Activated gamma-delta T cell treated with Interleukin-2 at 50 U/mL for 16 hours (primary cell): ENCODE data around the gene MCC.
"Not testable (repeated sequence)": the region's sequence is repeated elsewhere in the genome, so short reads cannot be mapped to it uniquely, and the experiment has no call there.

ENCODE experiments used
- DNase-seq: peaks from one replicate; pipeline ENCODE4 v3.0.0-alpha.2; 2020

MCC gene

GRCh38 chr5:113405530-113405929 is 82.7 kb downstream of the MCC start:
- DNase-seq = no peak

DNA sequence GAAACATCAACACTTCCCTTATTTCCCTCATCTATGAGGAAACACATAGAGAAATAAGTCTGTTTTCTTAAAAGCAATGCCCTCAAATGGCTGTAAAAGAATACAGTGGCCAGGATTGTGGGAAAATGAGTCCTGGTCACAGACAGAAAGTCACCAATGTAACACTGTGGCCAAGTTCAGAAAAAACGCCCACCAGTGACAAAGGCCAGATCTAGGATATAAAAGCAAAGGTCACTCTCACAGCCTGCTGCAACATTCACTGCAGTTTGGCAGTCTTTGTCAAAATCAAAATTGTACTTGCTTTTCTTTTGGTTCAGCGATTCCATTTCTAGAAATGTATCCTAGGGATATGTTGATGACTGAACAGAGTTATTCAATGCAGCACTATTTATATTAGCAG is 84.0 kb downstream of the MCC start:
- no peak for DNase-seq

- DNase-seq = not testable (repeated sequence)
Measured at GRCh38 chr5:113397986-113398385, 90.3 kb downstream of the MCC start.

GRCh38 chr5:113397046-113397445 is 91.2 kb downstream of the MCC start:
- DNase-seq = no peak

DNA sequence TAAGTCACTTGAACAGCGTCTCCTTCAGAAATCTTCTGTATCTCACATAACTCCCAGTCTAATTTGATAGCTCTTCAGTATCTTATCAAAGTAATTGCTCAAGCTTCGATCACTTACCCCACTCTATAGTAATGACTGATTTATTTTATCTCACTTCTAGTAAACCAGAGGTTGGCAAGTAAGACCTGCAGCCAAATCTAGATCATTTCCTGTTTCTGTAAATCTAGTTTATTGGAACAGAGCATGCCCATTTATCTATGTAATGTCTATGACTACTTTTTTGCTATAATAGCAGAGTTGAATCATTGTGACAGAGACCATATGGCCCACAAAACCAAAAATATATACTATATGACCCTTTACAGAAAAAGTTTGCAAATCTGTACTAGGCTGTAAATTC is 93.6 kb downstream of the MCC start:
- no peak for DNase-seq

DNA sequence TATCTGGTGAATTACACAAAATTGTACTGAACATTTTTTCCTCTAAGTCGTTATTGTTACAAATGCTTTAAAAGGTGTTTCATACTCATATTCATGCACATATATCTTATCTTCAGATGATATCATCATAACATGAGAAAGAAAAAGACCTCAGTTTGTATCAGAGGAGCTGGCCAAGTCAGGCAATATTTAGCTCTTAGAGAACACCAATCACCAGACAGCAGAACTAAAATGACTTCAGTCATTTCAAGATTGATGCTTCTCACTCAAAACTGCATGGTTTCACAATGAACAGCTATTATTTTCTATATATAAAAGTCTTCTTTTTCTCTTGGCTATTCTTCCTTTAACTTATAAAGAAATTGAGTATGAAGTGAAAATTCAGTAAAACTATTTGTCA is 98.0 kb downstream of the MCC start:
- DNase-seq = no peak

DNA sequence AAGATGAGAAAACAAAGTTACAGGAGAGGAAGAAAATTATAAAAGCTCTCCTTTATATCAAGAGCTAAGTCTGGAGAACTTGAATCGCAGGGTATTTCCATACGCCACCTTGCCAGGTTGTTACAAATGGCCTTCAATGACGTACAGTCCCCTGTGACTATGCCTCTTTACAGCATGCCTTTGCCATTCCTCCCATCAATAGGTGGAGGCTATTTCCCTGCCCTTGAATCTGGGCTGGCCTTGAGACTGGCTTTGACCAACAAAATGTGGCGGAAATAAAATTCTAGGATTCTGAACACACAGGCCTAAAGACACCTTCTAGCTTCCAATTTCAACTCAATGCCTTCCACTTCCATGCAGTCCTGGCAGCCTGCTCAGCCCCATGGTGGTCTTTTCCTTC is 99.1 kb downstream of the MCC start:
- no peak for DNase-seq

DNA sequence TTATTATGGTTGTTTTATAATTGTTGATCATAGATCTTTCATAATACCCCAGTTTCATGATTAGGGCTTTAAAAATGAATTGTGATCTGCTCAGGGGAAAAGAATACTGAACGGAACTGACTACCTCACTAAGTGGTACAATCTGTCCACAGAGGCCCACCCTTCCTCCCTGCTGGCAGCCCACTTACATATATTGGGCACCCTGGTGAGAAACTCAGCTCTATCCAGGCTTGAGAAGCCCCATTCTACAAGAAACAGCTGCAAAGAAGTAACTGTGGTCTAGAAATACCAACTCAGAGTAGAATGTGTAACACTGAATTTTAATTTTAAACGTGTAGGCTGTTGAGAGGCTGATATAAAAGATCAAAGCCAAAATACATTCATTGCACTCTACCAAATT is 100.4 kb downstream of the MCC start:
- no peak for DNase-seq

- no peak for DNase-seq
Measured at GRCh38 chr5:113384782-113385285, 103.4 kb downstream of the MCC start.

- no peak for DNase-seq
Measured at GRCh38 chr5:113382731-113383130, 105.5 kb downstream of the MCC start.

- DNase-seq = no peak
Measured at GRCh38 chr5:113381791-113382190, 106.5 kb downstream of the MCC start.

GRCh38 chr5:113380807-113381326 is 107.4 kb downstream of the MCC start:
- DNase-seq = no peak

GRCh38 chr5:113379936-113380806 is 108.1 kb downstream of the MCC start:
- no peak for DNase-seq

DNA sequence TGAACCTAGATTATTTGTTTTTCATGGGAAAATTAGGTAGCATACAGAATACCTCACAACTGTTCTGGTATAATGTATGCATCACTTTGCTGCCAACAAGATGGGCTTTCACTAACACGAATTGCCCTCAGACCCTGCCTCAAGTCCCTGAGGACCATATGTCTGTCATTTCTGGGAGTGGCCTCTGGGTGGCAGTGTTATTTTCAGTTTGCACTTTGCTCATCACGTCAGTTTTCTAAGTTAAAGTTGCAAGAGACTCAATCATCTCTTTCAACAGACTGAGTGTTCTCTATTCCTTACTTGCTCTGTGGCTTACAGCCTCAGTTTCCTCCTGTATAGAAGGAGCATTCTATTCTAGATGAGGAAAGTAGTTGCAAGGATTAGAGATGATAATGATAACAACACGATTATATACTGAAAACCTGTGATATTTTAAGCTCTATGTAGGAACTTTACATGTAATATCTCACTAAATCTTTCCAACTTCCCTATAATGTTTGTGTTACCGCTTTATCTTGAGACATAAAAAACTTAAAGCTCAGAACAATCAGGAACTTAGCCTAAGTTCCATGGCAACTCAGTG is 109.2 kb downstream of the MCC start:
- DNase-seq = peak; percentile 49

GRCh38 chr5:113378514-113378913 is 109.7 kb downstream of the MCC start:
- DNase-seq = no peak

DNA sequence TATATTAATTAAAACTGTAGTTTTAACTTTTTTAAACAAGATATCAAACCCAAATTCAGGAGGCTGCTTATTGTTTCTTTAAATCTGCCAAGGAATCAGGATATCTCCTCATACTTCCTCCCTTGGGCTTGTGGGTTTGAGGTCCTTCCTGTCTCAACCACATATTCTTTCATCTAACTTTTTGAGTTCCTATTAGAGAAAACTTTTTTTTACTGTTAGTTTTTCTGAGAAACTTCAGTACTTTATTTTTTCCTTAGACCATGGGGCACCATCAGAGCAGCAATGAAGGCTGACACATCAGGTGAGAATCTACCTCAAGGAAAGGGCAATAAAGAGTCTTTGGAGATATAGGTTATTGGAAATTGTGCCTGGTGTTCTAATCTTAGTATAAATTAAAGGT is 110.2 kb downstream of the MCC start:
- no peak for DNase-seq

DNA sequence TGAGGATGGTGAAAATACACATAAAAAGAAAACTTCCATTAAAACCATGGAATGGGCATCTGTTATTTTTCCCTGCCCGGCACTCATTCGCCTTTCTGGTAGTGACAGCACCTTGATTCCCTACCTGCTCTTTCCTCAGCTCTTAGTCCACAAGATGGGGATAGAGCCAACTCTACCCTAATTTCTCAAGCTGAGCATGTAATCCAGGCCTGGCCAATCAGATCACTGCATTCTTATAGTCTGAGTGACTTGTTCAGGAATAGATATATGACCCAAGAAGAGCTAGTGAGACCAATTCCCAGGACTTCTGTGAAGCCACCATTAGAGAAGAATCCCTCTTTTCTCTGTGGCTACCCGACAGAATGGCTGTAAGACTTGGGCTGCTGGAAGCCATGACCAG is 111.6 kb downstream of the MCC start:
- no peak for DNase-seq

GRCh38 chr5:113375480-113376060 is 112.7 kb downstream of the MCC start:
- DNase-seq = no peak

DNA sequence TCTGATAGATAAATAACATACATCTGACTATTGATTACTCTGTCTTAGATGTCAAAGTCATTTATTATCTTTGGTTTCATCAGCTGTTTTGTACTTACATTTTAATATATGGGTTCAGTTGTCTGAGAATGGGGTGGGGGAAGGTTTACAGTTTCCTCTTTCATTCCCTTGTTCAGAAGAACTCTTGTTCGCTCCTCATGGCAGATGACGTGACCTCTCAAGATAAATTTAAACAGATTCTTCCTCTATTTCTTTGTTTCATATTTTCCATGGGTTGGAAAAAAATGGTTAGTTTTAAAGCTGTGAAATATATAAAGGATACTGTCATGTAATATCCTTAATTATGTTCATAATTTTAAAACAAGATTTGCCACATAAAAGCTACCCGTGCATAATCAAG is 114.8 kb downstream of the MCC start:
- no peak for DNase-seq

DNA sequence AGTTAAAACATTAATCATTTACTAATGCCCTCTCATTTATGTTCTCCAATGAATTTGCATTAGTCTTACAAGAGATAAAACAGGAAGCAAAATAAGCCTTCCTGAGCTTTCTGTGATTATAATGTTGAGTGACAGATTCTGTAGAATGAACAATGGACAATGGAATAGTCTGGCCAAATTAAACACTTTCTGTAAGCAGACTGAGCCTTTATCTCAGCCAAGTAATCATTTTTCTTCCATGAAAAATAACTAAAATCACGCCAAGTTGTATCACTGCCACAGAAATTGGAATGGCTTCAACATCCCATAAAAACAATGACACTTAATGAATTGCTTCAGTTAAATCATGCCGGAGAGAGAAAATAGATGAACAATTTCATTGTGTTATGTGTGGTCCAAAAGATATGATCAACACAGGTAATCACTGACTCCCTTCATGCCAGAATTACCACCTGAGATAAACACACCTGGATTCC is 116.5 kb downstream of the MCC start:
- DNase-seq = no peak

- no peak for DNase-seq
Measured at GRCh38 chr5:113367586-113367985, 120.7 kb downstream of the MCC start.

- no peak for DNase-seq
Measured at GRCh38 chr5:113364466-113364865, 123.8 kb downstream of the MCC start.

DNA sequence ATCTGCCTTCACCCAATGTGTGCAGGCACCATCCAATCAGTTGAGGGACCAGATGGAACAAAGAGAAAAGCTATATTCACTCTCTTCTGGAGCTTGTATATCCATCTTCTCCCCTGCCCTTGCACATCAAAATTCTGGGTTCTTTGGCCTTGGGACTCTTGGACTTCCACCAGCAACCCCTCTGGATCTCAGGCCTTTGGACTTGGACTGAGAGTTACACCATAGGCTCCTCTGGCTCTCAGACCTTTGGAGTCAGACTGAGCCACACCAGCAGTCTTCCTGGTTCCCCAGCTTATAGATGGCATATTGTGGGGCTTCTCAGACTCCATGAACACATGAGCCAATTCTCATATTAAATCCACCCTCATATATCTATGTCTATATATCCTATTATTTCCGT is 126.6 kb downstream of the MCC start:
- no peak for DNase-seq

- no peak for DNase-seq
Measured at GRCh38 chr5:113359419-113359818, 128.8 kb downstream of the MCC start.
